GM12891 (cell line): ENCODE data around the gene RNF141.

Source experiments
- DNase-seq: peaks from one replicate; pipeline ENCODE4 v3.0.0; 2011; ENCODE audit warnings: low spot score; ENCODE audit not compliant: insufficient read length
- FAIRE-seq: peaks from 2 replicates; lab custom pipeline; 2011; peaks lifted over from hg19 to GRCh38; lab: Jason Lieb, UNC
- PAX5 ChIP-seq: IDR thresholded peaks from 2 replicates; pipeline ENCODE4 v1.6.1; 2011; ENCODE audit warnings: low read length, moderate library complexity, mild to moderate bottlenecking; ENCODE audit not compliant: insufficient read depth, severe bottlenecking
- POLR2A ChIP-seq: IDR thresholded peaks from 2 replicates; pipeline ENCODE4 v1.6.1; 2011; ENCODE audit warnings: low read depth, low read length, control low read depth
- POLR2AphosphoS5 ChIP-seq: IDR thresholded peaks from 2 replicates; pipeline ENCODE4 v1.6.1; 2011; ENCODE audit warnings: low read depth, low read length, control low read depth
- POU2F2 ChIP-seq: IDR thresholded peaks from 2 replicates; pipeline ENCODE4 v1.6.1; 2011; ENCODE audit warnings: low read depth, mild to moderate bottlenecking, control low read depth, low read length, moderate library complexity
- SPI1 ChIP-seq: IDR thresholded peaks from 2 replicates; pipeline ENCODE4 v1.6.1; 2011; ENCODE audit warnings: low read depth, low read length, control low read depth
- TAF1 ChIP-seq: IDR thresholded peaks from 2 replicates; pipeline ENCODE4 v1.6.1; 2011; ENCODE audit warnings: low read depth, low read length, control low read depth

The RNF141 gene

DNA sequence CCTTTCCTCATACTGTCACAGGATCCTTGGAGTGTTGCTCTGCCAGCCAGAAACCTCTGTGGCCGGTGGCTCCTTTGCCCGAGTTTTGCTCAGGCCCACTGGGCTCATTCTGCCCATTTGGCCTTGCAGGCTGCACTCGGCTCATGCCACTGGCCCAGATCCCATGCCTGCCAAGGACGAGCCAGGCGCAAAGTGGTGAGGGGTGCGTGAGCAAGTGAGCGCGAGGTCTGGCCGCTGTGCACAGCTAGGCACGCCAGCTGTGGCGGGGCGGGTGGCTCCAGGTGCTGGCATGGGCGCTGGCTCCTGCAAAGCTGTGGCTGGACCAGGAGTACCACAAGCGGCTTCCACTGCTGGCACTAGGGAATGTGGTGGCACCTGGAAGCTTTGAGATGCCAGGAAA, 2.8 kb upstream of the RNF141 start:
- DNase-seq (no peak), FAIRE-seq (no peak)
- no peak for TF ChIP-seq TAF1
- TF ChIP-seq SPI1 = no peak

DNA sequence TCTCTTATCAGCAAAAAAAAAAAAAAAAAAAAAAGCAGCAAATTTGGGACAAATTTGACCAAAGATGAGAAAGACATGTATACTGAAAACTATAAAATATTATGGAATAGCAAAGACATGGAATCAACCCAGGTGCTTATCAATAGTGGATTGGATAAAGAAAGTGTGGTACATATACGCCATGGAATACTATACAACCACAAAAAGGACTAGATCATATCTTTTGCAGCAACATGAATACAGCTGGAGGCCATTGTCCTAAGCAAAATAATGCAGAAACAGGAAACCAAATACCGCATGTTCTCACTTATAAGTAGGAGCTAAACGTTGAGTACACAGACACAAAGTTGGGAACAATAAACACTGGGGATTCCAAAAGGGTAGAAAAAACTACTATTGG, 1.8 kb upstream of the RNF141 start:
- DNase-seq (no peak), FAIRE-seq (no peak)
- TF ChIP-seq SPI1 (no peak), POLR2AphosphoS5 (no peak), POLR2A (no peak)

DNA sequence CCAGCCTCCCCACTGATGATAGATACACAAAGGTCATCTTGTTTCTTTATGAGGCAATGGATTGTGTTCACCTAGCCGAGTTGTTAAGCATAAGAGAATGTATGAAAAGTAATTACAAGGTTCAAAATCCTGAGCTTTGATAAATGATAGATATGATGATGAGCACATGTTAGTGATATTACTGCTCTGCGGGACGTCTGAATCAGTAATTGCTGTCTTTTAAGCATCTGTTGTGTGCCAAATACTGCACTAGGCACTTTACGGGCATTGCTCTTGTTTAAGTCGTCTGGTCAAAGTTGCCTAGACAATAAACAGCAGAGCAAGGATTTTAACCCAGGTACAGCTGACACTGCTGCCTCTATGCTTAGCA, 559 bp upstream of the RNF141 start:
- FAIRE-seq (no peak), DNase-seq (no peak)
- TF ChIP-seq TAF1 (no peak), POLR2AphosphoS5 (no peak), POU2F2 (no peak), POLR2A (no peak), PAX5 (no peak)

DNA sequence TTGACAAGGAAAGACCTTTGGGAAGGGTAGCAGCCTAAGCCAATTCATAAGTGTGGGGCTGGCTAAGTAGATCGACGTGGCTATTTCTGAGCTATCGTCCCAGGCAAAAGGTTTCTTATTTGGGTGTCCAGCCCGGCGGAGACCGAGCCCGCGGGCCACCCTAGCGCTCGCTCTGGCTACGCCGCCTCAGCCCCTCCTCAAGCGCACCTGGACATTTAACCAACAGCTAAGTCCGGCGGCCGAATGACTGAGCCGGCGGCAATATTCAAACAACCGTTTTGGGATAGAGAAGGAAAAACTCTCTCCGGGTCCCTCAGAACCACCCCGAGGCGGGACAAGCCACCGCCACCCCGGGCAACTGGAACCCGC, 457 bp downstream of the RNF141 start:
- TF ChIP-seq POLR2AphosphoS5 = no peak
- TF ChIP-seq POLR2A = no peak
- no peak for TF ChIP-seq TAF1
- TF ChIP-seq SPI1 = no peak
- TF ChIP-seq POU2F2 = no peak
- TF ChIP-seq PAX5 = no peak
- peak; percentile 68 for FAIRE-seq
- DNase-seq = no peak

DNA sequence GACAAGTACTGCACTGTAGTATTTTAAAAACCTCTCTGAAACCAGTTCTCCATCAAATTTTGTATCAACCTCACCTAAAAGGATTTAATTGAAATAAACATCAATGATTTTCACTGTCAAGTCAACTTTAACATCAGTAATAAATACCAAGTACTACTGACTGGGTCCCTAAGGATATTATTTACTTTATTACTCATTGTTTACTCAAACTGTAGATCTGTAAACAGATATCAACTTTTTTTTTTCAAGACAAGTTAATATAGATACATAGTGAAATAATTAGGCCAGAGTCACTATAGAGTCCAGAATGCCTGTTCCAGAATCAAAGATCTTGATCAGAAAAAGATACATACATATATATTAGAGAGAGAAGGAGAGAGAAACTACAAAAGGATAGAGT, 1.6 kb downstream of the RNF141 start:
- no peak for DNase-seq
- no peak for TF ChIP-seq TAF1
- TF ChIP-seq PAX5 = no peak
- no peak for FAIRE-seq

DNA sequence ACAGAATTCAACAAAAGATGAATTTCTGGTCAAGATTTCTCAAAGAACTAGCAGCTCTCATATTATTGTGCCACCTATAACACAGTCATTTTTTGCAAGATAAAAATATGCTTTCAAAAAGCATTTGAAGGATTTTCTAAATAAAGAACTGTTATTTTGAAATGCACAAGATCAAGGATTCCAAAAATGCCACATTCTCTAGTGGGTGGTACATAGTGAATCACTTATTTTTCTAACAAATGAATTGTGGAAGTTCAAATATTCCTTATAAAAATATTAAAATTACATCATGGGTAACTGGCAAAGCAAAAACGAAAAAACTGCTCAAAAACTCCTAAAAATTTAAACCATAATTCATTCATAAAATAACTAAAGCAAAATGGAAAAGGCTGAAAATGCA, 2.1 kb downstream of the RNF141 start:
- FAIRE-seq = no peak
- no peak for DNase-seq
- TF ChIP-seq SPI1 (no peak), POLR2A (no peak), TAF1 (no peak), POU2F2 (no peak), PAX5 (no peak), POLR2AphosphoS5 (no peak)

DNA sequence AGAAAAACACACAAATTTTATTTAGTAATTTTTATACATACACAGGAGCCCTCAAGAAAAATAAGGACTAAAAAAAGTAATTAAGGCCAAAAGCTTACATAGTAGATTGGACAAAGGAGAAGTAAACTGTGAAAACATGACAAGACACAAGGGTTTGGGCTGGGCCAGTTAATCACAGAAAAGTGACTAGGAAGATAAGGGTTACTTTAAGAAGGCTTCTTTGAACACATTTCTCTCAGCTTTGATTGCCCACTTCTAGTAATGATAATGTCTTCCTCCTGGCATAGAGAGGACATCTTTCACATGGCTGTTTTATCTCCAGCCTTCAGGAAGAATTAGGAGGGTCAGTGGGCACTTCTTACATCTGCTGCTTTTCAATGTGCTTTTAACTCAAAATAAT, 3.4 kb downstream of the RNF141 start:
- TF ChIP-seq POLR2A = no peak
- TF ChIP-seq TAF1 = no peak
- TF ChIP-seq POU2F2 = no peak
- TF ChIP-seq SPI1 = no peak
- DNase-seq = no peak
- no peak for FAIRE-seq

DNA sequence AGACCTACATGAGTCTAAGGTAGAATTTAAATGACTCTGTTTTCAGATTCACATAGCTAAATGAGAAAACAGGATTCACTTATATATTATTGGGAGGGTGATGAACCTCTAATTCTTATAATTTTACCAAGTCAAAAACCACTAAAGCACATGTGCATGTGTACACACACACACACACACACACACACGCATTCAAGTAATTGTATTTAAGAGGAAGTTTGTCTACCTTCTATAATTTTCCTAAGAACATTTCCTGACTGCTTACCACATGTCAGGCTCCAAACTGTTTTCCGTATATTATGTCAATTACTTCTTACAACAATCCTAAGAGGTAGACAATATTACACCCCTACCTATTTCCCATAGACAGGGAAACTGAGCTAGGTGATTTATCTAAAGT, 6.7 kb downstream of the RNF141 start:
- TF ChIP-seq PAX5 = no peak
- no peak for DNase-seq

DNA sequence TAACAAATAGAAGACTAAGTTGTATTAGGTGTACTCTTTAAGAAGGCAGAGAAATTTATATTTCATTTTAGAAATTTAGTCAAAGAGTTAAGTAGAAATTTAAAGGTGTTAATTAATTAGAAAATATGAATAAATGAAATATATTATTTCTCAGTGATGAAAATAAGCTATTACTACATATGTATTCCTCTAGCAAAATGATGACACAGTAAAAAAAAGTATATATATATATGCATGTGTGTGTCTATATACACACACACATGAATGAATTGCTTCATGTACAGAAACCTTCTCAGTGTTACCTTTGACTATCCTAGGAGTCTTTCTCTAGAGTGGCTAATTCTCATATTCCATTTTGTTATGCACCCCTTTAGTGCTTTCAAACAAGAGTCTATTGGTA, 7.7 kb downstream of the RNF141 start:
- no peak for FAIRE-seq
- TF ChIP-seq POLR2A (no peak), POU2F2 (no peak), POLR2AphosphoS5 (no peak), PAX5 (no peak), SPI1 (no peak), TAF1 (no peak)
- no peak for DNase-seq

More for the DNA sequence above, 6.7 kb downstream of the RNF141 start:
- FAIRE-seq = no peak

DNA sequence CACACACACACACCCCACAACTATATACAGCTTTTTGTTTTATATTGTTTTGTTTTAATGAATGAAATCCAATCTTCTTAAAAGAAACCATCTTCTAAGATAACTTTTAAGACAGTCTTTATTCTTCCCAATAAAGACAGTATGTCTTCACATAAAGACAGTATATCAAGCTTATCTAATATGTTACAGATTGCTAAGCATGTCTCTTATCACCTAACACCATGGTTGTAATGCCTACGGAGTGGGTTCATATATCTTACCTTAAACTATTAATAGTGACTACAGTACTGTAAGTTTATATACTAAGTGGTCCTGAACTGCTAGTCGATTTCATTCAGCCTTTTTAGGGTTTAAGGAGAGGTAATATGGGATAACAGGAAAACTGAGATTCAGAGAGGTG, 8.5 kb downstream of the RNF141 start:
- TF ChIP-seq POU2F2 (no peak), SPI1 (no peak), TAF1 (no peak), POLR2AphosphoS5 (no peak)
- FAIRE-seq = no peak

DNA sequence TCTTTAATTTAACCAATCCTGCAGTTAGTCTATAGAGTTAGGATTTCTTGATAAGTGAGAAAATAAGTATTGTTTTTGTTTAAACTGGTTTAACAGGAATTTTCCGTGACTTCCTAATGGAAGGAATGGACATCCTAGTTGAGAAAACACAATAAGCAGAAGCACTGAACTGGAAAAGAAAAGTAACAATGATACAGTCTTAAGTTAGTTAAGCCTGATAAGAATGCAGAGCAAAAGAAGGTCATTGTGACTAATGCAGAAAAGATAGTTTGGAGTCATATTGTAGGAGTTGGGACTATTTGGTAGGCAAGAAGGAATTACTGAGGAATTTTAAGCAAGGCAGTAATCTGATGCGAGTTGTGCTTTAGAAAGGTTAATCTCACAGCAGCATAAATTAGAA, 11.7 kb downstream of the RNF141 start:
- no peak for FAIRE-seq
- TF ChIP-seq POLR2A (no peak), SPI1 (no peak), POU2F2 (no peak), PAX5 (no peak), POLR2AphosphoS5 (no peak), TAF1 (no peak)
- DNase-seq = no peak

More for the DNA sequence above, 8.5 kb downstream of the RNF141 start:
- no peak for DNase-seq

DNA sequence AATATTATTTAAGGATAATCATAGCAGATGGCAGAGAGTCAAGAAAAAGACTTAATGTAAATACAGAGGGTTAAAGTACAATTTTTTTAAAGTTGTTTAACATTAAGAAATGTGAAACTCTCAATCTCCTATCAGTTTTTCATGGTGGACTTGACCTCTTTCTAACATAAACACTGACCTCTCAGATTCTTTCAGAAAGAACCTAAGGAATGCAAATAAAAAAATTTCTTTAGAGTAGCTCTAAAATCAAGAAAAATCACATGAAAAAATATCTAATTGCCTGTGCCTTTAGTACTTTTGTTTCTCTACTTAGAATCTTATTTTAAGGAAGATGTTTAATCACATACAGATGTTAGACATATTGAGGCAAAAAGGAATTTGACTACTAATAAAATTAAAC, 12.9 kb downstream of the RNF141 start:
- FAIRE-seq (no peak), DNase-seq (no peak)
- TF ChIP-seq POU2F2 = no peak
- no peak for TF ChIP-seq PAX5
- TF ChIP-seq TAF1 = no peak
- TF ChIP-seq POLR2A = no peak
- no peak for TF ChIP-seq POLR2AphosphoS5
- no peak for TF ChIP-seq SPI1
